GM18519 (cell line): ENCODE measurements around the gene INSC.

Experiments used
- ATAC-seq: cut with Tn5 transposase; IDR thresholded peaks from one replicate; pipeline ENCODE4 v1.9.1; 2021; ENCODE audit warnings: mild to moderate bottlenecking, moderate library complexity; ENCODE audit not compliant: unreplicated experiment, low FRiP score

The INSC gene

DNA sequence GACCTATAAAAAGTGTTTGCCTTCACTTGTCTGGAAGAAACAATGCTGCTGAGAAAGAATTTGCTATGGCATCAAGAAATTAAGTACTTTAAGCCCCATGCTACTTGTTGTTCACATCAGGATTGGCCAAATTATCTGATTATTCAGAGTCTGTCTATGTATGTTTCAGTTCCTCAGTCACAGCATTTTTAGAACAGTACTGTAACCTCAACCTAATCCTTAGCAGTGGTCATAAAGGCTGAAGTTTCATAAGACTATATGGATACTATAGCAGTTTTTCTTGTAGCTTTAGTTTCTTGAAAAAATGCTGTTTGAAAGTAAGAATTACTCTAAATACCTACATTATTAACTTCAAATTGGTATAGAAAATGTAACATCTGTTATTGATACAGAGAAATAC, 153.9 kb downstream of the INSC start:
- ATAC-seq = no peak

GRCh38 chr11:15275141-15275540, 160.4 kb downstream of the INSC start:
- ATAC-seq = no peak

DNA sequence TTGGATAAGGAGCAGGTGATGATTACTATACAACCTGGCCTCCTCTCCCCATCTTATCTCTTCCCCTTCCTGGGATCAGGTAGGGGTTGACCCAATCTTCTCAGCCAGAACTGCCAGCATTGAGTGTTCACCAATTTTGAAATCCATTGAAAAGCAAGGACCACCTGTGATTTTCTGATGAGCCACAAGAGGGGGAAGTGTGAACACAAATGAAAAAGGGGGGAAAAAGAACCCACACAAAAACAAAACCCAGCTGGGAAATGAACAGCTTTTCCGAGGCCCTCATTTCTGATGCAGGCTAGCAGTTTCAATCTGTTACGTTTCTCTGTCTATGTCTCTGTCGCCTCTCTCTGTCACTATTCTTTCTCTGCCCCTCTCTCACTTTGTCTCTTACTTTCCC, 161.9 kb downstream of the INSC start:
- ATAC-seq = no peak

DNA sequence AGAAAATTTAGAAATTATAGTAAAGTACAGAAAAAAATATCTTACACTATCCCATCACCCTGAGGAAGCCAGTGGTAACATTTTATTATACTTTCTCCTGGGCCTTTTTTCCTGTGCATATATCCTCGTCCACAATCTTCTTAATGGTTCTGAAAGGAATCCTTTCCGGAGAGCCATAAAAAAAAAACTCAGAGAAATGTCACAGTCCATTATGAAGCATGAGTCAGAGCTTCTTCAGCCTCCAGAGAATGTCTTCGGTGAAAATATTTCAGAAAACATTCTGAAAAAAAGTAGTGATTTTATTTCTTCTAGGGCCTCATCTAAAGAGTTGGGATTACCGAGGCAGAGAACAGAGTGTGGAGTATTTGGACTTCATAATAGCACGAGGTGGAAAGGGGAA, 163.4 kb downstream of the INSC start:
- no peak for ATAC-seq

- ATAC-seq = no peak
Observed at GRCh38 chr11:15280393-15280792, 165.7 kb downstream of the INSC start.

GRCh38 chr11:15282754-15283153, 168.0 kb downstream of the INSC start:
- no peak for ATAC-seq

DNA sequence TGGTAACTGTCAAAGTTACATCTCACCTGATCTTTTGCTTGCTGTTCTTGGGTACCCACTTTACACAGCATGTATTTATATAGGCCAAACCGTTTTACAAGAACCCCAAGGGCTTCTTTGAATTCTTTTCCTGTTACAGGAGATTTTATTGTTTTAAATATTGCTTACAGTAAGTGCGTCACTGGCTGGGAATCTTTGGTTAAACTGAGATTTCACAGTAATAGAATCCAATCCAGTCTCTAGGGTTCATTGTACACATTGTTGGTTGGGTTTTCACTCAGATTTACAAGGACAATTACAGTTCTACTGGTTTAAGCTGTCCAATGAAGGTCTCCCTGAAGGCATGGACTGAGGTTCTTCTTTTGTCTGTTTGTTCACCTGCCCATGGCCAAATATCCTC, 171.7 kb downstream of the INSC start:
- ATAC-seq = no peak

DNA sequence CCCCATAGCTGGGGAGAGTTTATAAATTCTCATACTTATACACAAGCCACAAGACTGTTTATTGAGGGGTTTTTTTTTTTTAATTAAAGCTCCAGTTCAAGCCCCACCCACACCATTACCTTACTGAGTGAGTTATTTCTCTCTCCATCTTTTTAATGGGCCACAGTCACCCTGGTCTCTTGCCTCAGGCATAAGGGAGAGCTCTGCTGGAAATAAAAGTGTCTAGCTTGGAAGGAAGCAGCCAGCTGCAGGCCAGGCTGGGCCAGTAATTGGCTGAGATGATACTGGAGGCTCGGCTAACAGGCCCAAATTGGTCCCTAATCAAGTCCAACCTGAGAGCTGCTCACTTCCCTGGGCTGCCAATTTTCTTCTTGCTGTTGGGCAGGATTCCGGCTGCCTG, 174.1 kb downstream of the INSC start:
- ATAC-seq = no peak

DNA sequence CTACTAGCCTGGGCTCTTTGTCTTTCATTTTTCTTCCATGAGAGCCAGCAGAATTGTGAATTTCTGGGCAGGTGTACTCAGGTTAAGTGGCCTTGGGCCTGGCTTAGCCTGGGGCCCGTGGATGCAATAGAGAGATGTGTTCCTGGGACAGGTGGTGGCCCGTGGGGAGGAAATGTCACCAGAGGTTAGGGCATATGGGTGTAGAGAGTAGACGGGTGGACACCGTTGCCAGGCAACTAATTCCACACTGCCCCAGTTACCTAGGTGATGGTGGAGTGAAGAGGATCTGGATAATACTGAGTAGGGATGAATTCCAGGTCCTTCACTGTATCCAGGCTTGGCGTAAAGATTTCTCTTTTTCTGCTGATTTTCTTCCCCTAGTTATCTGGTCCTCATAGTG, 175.0 kb downstream of the INSC start:
- no peak for ATAC-seq

DNA sequence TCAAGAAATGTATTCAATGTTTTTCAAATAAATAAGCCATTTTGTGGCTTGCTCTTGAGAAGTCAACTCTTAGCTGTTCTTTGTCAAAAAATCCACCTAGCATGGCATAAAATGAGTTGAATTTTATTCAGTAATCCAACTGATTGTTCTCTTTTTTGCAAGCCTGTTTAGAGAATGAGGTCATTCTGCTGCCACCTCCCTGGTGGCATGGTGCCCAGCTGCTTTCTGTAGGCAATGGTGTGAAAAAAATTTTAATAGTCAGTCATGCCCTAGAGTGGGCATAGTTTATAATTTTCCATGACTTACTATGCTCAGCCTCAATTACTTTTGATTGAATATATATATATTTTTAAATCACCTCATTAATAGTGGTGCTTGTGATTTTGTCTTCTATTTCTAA, 177.2 kb downstream of the INSC start:
- no peak for ATAC-seq

- no peak for ATAC-seq
Observed at GRCh38 chr11:15293975-15294620, 179.4 kb downstream of the INSC start.

DNA sequence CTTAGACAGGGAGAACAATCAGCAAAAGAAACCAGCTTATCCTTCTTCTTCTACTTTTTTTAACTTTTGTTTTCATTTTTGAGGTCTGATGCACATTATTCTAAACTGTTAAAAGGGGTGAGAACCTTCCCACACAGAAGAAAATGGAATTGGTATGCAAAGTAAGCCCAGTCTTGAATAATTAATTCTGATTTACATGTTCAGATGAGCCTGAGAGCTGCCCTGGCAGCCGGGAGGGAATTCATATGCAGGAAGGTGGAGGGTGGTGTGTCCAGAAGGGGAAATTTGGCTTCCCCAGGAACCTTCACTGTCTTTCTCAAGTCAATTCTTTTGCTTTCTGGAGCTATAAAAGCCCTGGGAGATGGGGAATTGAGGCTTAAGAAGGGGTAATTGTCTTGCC, 181.0 kb downstream of the INSC start:
- ATAC-seq = no peak
